ENCODE results near the gene PAGE4.

PAGE4 gene, protein sequence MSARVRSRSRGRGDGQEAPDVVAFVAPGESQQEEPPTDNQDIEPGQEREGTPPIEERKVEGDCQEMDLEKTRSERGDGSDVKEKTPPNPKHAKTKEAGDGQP

DNA sequence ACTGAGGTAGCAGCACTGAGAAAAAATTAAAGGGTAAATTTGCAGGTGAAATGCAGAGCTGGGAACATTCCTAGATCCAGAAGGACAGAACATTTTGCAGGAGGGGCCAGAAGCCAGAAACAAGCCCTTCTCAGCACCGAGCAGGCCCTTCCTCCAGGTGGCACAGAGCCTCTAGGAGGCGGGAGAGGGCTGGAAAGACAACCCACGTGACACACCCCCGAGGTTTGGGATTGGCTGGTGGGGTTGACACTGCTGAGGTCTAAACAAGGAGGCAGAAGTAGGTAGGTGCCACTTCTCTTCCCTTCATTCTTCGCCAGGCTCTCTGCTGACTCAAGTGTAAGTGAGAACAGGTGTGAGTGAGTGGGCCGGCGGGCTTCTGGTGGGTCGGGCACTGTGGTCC is at the start of gene PAGE4:
Gene PAGE4 (plus strand): TSS at position 288 of the 400 bp plus-strand sequence. CDS start 1,126 bp downstream, outside the sequence.
- no peak within 1 kb of the TSS for H2AFZ ChIP-seq (ENCODE audit: low read depth, low read length, severe bottlenecking)
- TF ChIP-seq EZH2phosphoT487 (conservative IDR thresholded peaks at IDR 0.05; ENCODE audit: low read length) (no peak), CTCF (IDR thresholded peaks at IDR 0.05; ENCODE audit: insufficient read depth, low read length, poor library complexity, severe bottlenecking) (no peak)
- H3K79me2 ChIP-seq (ENCODE audit: insufficient read depth, low read length): no peaks in the 10 kb centered on the region
- H3K36me3 ChIP-seq (ENCODE audit: low read length): no peaks in the 10 kb centered on the region
- no peaks in the 10 kb centered on the region for H3K9me3 ChIP-seq (ENCODE audit: insufficient read depth, low read length)
- H3K9me2 ChIP-seq (replicated peaks; ENCODE audit: insufficient read depth, low read length): no peaks in the 10 kb centered on the region
- no peaks in the 10 kb centered on the region for H4K20me1 ChIP-seq (ENCODE audit: low read depth, low read length)
- no peak within 1 kb of the TSS for H3K27ac ChIP-seq (ENCODE audit: low read depth, low read length)
- H3K9ac ChIP-seq (ENCODE audit: low read length): no peak within 1 kb of the TSS
- no peak within 1 kb of the TSS for H3K4me3 ChIP-seq (ENCODE audit: insufficient read depth, low read length, poor library complexity, severe bottlenecking)
- H3F3A ChIP-seq (ENCODE audit: insufficient read depth): no peaks in the 10 kb centered on the region
- H3K4me2 ChIP-seq (ENCODE audit: low read depth, low read length, poor library complexity, severe bottlenecking): no peak within 1 kb of the TSS
- H3K27me3 ChIP-seq (ENCODE audit: low read length): no peaks in the 10 kb centered on the region

- Histone ChIP-seq H3K36me3 (ENCODE audit: low read length) (no peaks in the 10 kb centered on the region), H3K4me3 (ENCODE audit: insufficient read depth, low read length, poor library complexity, severe bottlenecking) (no peak overlapping the region), H3K4me2 (ENCODE audit: low read depth, low read length, poor library complexity, severe bottlenecking) (no peak overlapping the region), H4K20me1 (ENCODE audit: low read depth, low read length) (no peaks in the 10 kb centered on the region), H3F3A (ENCODE audit: insufficient read depth) (no peaks in the 10 kb centered on the region), H3K27ac (ENCODE audit: low read depth, low read length) (no peak overlapping the region), H3K27me3 (ENCODE audit: low read length) (no peaks in the 10 kb centered on the region), H3K9me2 (replicated peaks; ENCODE audit: insufficient read depth, low read length) (no peaks in the 10 kb centered on the region), H2AFZ (ENCODE audit: low read depth, low read length, severe bottlenecking) (no peak overlapping the region), H3K9ac (ENCODE audit: low read length) (no peak overlapping the region), H3K79me2 (ENCODE audit: insufficient read depth, low read length) (no peaks in the 10 kb centered on the region), H3K9me3 (ENCODE audit: insufficient read depth, low read length) (no peaks in the 10 kb centered on the region)
- TF ChIP-seq CTCF (IDR thresholded peaks at IDR 0.05; ENCODE audit: insufficient read depth, low read length, poor library complexity, severe bottlenecking) (no peak), EZH2phosphoT487 (conservative IDR thresholded peaks at IDR 0.05; ENCODE audit: low read length) (no peak)
Measured at GRCh38 chrX:49784747-49785280, 44.3 kb upstream of the PAGE4 start.

GRCh38 chrX:49792376-49792775 is 36.7 kb upstream of the PAGE4 start:
- no peaks in the 10 kb centered on the region for H3K79me2 ChIP-seq (ENCODE audit: insufficient read depth, low read length)
- no peak overlapping the region for H3K27ac ChIP-seq (ENCODE audit: low read depth, low read length)
- no peak overlapping the region for H3K9ac ChIP-seq (ENCODE audit: low read length)
- no peaks in the 10 kb centered on the region for H3K36me3 ChIP-seq (ENCODE audit: low read length)
- H3K27me3 ChIP-seq (ENCODE audit: low read length): no peaks in the 10 kb centered on the region
- no peak overlapping the region for H2AFZ ChIP-seq (ENCODE audit: low read depth, low read length, severe bottlenecking)
- no peaks in the 10 kb centered on the region for H3K9me2 ChIP-seq (replicated peaks; ENCODE audit: insufficient read depth, low read length)
- H3K4me3 ChIP-seq (ENCODE audit: insufficient read depth, low read length, poor library complexity, severe bottlenecking): no peak overlapping the region
- no peak for TF ChIP-seq CTCF (IDR thresholded peaks at IDR 0.05; ENCODE audit: insufficient read depth, low read length, poor library complexity, severe bottlenecking)
- no peak for TF ChIP-seq EZH2phosphoT487 (conservative IDR thresholded peaks at IDR 0.05; ENCODE audit: low read length)
- H4K20me1 ChIP-seq (ENCODE audit: low read depth, low read length): no peaks in the 10 kb centered on the region
- no peak overlapping the region for H3K4me2 ChIP-seq (ENCODE audit: low read depth, low read length, poor library complexity, severe bottlenecking)
- no peaks in the 10 kb centered on the region for H3K9me3 ChIP-seq (ENCODE audit: insufficient read depth, low read length)
- no peaks in the 10 kb centered on the region for H3F3A ChIP-seq (ENCODE audit: insufficient read depth)
